Activated T-helper 2 cell treated with anti-CD3 and anti-CD28 coated beads, Interferon-gamma antibody, Interleukin-2, Interleukin-4, amounts not matched to agents 10 μg/mL and 5 μg/mL and 100 μg/mL, durations not matched to agents 14 hours and 24 hours and 36 hours (primary cell): ENCODE measurements around the gene C6orf15. TPM values are rescaled to one million over a fixed set of nuclear protein-coding genes. Genes with fewer than 3 reads are reported as not detected.

Experiments
- DNase-seq: peaks from one replicate; pipeline ENCODE4 v3.0.0; 2021; ENCODE audit warnings: low spot score
- H3K27ac Mint-ChIP-seq: one replicate; pipeline ENCODE4 v1.8.0; 2021; ENCODE audit warnings: mixed read lengths
- H3K27me3 Mint-ChIP-seq: one replicate; pipeline ENCODE4 v1.8.0; 2021; ENCODE audit warnings: low read depth, mixed read lengths
- H3K36me3 Mint-ChIP-seq: one replicate; pipeline ENCODE4 v1.8.0; 2021; ENCODE audit warnings: low read depth, mixed read lengths
- H3K4me1 Mint-ChIP-seq: one replicate; pipeline ENCODE4 v1.8.0; 2021; ENCODE audit warnings: low read depth, mixed read lengths
- H3K4me3 Mint-ChIP-seq: one replicate; pipeline ENCODE4 v1.8.0; 2021; ENCODE audit warnings: low read depth, mild to moderate bottlenecking, moderate library complexity, mixed read lengths
- H3K9me3 Mint-ChIP-seq: one replicate; pipeline ENCODE4 v1.8.0; 2021; ENCODE audit warnings: mixed read lengths
- intact Hi-C: fragments of 100-400 bp; cut with micrococcal nuclease; formaldehyde crosslinking; loops from one replicate; pipeline ENCODE4 v1.15.1; 2023
- total RNA-seq: library from RNA; stranded (reverse); gene quantifications from 2 replicates; pipeline ENCODE4 v1.2.3, GENCODE V29; 2022

The C6orf15 gene
- total RNA-seq: not detected in 2 replicates

- DNase-seq: no peak
- Mint-ChIP-seq H3K4me1 (no peaks in the 10 kb centered on the region), H3K36me3 (no peaks in the 10 kb centered on the region), H3K27me3 (peaks cover 15% of the 10 kb centered on the region), H3K4me3 (no peak within 1 kb of the TSS), H3K9me3 (no peaks in the 10 kb centered on the region), H3K27ac (no peak within 1 kb of the TSS)
- intact Hi-C loops: no loop called here
Measured at GRCh38 chr6:31112478-31112877, at the start of gene C6orf15. Gene C6orf15 (minus strand): TSS chr6:31112575. CDS start chr6:31112555, 20 bp downstream.

- intact Hi-C loops: no loop called here
- Mint-ChIP-seq H3K27me3 (no peaks in the 10 kb centered on the region), H3K4me3 (peak overlapping the region; percentile 3), H3K9me3 (no peaks in the 10 kb centered on the region), H3K27ac (no peak overlapping the region), H3K4me1 (peaks cover 33% of the 10 kb centered on the region), H3K36me3 (peaks cover 61% of the 10 kb centered on the region)
- DNase-seq: no peak
Measured at GRCh38 chr6:31161216-31162126, 49.1 kb upstream of the C6orf15 start.

DNA sequence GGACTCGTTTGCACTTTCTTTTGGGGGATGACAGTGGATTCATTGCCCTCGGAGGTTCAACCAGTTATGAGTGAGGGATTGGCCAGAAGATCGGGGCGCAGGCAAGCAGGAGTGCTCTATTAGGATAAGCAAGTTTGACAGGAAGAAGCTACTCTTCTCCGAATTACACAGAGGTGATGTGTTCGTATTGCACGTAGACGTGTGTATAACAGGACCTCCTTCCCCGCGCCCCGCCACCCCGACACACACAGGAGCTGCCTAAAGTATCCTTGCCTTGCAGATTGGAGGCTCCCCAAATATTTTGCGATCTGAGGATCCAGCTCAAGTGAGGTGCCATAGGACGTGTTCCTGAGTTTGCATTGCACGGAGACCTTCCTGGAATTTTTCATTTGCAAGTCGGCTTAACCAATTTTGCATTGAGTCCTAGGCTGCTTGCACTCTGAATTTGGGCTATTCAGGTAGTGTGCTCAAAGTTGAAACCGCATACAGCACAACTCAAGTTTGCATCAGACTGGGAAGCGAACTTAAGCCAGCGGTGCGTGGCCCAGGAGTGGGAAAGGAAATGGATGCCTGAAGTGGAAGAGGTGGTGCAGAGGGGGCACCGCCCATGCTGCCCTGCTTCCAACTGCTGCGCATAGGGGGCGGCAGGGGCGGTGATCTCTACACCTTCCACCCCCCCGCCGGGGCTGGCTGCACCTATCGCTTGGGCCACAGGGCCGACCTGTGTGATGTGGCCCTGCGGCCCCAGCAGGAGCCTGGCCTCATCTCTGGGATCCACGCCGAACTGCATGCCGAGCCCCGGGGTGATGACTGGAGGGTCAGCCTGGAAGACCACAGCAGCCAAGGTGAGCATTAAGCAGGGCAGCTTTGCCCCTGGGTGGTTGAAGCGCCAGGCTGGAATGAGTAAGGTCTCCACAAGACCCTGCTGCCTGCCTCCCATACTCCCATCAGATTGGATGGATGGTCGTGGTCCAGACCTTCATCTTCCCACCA, 46.8 kb upstream of the C6orf15 start:
- peaks cover 34% of the 10 kb centered on the region for H3K4me1 Mint-ChIP-seq

GRCh38 chr6:31158140-31158862, 45.9 kb upstream of the C6orf15 start, which contains the start of gene TCF19:
Gene TCF19 (plus strand): TSS chr6:31158589. CDS start chr6:31159470, 881 bp downstream.
- Mint-ChIP-seq H3K9me3 (no peaks in the 10 kb centered on the region), H3K27ac (peak within 1 kb of the TSS; percentile 87), H3K4me3 (peak within 1 kb of the TSS; percentile 92), H3K4me1 (peaks cover 32% of the 10 kb centered on the region), H3K36me3 (peaks cover 64% of the 10 kb centered on the region), H3K27me3 (no peaks in the 10 kb centered on the region)
- DNase-seq: peak; percentile 99
- intact Hi-C loops: loop anchor here (1.0 to 2.0 kb wide), 3 partner anchors 22 to 114 kb away; partner anchors contain the start of gene HLA-C

More for the DNA sequence above, 46.8 kb upstream of the C6orf15 start:
- Mint-ChIP-seq H3K27ac (peak overlapping the region; percentile 87), H3K9me3 (no peaks in the 10 kb centered on the region), H3K4me3 (peak overlapping the region; percentile 92), H3K27me3 (no peaks in the 10 kb centered on the region), H3K36me3 (peaks cover 73% of the 10 kb centered on the region)
- DNase-seq: peak; percentile 28
- intact Hi-C loops: loop anchor here (1.0 to 2.0 kb wide), 3 partner anchors 22 to 113 kb away; partner anchors contain the start of gene HLA-C

DNA sequence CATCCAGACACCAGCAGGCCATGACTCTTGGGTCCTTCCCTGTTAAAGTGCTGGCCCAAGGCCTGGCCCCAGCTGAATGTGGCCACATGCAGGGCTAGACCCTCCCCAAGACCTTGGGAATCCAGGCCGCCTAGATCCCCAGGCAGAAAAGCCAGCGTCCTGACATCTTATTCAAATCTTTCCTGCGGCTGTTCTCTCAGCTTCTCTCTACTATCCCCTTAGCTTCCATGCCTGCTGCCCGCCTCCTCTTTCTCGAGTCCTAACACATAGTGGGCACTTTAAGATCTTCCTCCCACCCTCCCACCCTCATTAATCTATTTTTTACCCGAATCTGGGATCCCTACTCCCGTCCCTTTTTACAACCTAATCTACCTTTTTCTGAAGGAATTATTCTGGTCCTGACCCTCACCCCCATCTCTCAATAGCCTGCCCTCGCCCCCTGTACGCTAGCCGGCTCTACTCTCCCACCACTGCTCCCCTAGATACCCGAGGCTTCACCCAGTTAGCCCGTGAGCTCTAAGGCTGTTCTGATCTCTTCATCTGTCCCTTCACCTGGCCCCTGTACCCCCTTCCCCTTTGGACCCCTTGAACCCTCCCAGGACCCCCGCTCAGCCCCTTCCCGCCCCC, 45.3 kb upstream of the C6orf15 start, which contains the start of gene CCHCR1:
Gene CCHCR1, minus strand, starts transcription at position 290 of the 627 bp plus-strand sequence. Its CDS starts 202 bp downstream, at position 88.
- intact Hi-C loops: loop anchor here (1.0 to 2.0 kb wide), 3 partner anchors 21 to 115 kb away; partner anchors contain the start of gene HLA-C

DNA sequence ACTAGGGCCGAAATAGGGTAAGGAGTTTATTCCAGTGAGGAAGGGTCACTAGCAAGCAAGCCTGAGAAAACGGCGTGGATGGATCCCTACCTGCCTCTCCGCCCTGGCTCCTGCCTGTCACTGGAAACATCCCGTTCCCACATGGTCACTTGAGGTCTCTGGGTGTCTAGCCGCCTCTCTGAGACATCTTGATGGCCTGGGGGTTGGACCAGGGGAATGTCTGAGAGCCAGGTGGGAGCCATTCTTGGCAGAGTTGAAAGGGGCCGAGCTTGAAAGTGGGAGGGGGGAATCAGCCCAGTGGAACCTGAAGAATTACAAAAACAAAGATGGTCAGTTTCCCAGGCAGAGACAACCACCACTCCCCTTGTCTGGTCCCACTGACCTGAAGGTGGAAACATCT, 44.3 kb upstream of the C6orf15 start:
- peak overlapping the region; percentile 92 for H3K4me3 Mint-ChIP-seq
- H3K4me1 Mint-ChIP-seq: peaks cover 24% of the 10 kb centered on the region
- no peaks in the 10 kb centered on the region for H3K9me3 Mint-ChIP-seq
- no peak overlapping the region for H3K27ac Mint-ChIP-seq
- DNase-seq: no peak
- no peaks in the 10 kb centered on the region for H3K27me3 Mint-ChIP-seq
- peaks cover 48% of the 10 kb centered on the region for H3K36me3 Mint-ChIP-seq
- intact Hi-C loops: no loop called here

More for the DNA sequence above, 45.3 kb upstream of the C6orf15 start, which contains the start of gene CCHCR1:
- Mint-ChIP-seq H3K27ac (peak within 1 kb of the TSS; percentile 87), H3K27me3 (no peaks in the 10 kb centered on the region), H3K4me1 (peaks cover 28% of the 10 kb centered on the region), H3K36me3 (peaks cover 57% of the 10 kb centered on the region), H3K4me3 (peak within 1 kb of the TSS; percentile 92), H3K9me3 (no peaks in the 10 kb centered on the region)
- no peak for DNase-seq

DNA sequence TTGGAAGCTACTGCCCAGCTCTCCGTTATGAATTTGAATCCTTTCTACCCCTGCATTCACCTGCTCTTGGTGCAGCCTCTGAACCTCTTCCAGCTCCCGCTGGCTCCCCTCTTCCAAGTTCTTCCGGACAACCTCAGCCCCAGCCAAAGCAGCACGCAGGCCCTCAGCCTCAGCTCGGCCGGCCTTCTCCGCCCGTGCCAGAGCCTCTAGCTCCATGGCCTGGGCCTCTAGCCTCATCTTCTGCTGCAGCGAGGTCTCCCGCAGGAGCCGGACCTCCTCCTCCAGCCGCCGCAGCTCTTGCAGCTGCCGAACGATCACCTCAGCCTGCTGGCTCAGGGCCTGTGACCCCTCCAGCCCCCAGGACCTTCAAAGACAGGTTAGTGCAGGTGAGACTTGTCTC, 42.1 kb upstream of the C6orf15 start:
- DNase-seq: no peak
- Mint-ChIP-seq H3K36me3 (peaks cover 46% of the 10 kb centered on the region), H3K9me3 (no peaks in the 10 kb centered on the region), H3K27me3 (no peaks in the 10 kb centered on the region), H3K4me1 (peaks cover 14% of the 10 kb centered on the region), H3K4me3 (no peak overlapping the region), H3K27ac (no peak overlapping the region)
- intact Hi-C loops: no loop called here

GRCh38 chr6:31152781-31153180, 40.4 kb upstream of the C6orf15 start:
- Mint-ChIP-seq H3K36me3 (peaks cover 32% of the 10 kb centered on the region), H3K4me1 (peaks cover 14% of the 10 kb centered on the region), H3K27me3 (no peaks in the 10 kb centered on the region), H3K27ac (no peak overlapping the region), H3K9me3 (no peaks in the 10 kb centered on the region), H3K4me3 (no peak overlapping the region)
- DNase-seq: no peak
- intact Hi-C loops: no loop called here

DNA sequence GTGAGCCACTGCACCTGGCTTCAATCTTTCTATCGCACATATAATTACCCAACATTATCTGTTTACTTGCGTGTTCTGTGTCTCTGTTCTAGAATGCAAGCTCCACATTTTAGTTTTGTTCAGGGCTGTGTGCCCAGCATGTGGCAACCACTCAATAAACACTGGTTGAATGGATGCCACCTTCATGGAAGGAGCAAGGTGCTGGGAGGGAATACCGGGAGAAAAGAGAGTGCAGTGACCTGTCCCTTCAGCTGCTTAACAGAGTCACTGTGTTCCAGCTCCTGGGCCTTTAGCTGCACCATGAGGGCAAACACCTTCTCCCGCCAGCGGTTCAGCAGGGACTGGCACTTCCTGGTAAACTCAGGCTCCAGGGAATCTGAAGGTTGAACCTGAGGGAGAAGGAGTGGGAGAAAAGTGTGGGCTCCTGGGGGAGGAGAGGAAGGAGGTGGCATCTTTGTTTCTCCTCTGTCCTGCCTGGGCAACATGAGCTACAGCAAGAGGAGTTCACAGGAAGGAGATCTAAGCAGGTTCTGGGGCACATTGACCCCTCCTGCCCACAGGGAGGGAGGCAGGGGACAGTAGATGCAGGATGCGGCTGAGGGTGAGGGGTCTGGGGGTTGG, 37.6 kb upstream of the C6orf15 start:
- Mint-ChIP-seq H3K4me1 (no peaks in the 10 kb centered on the region), H3K9me3 (no peaks in the 10 kb centered on the region), H3K4me3 (no peak overlapping the region), H3K36me3 (peaks cover 26% of the 10 kb centered on the region), H3K27ac (no peak overlapping the region), H3K27me3 (no peaks in the 10 kb centered on the region)
- intact Hi-C loops: no loop called here
- DNase-seq: no peak

- intact Hi-C loops: no loop called here
- Mint-ChIP-seq H3K36me3 (peaks cover 17% of the 10 kb centered on the region), H3K27me3 (no peaks in the 10 kb centered on the region)
Measured at GRCh38 chr6:31145386-31145785, 33.0 kb upstream of the C6orf15 start.

DNA sequence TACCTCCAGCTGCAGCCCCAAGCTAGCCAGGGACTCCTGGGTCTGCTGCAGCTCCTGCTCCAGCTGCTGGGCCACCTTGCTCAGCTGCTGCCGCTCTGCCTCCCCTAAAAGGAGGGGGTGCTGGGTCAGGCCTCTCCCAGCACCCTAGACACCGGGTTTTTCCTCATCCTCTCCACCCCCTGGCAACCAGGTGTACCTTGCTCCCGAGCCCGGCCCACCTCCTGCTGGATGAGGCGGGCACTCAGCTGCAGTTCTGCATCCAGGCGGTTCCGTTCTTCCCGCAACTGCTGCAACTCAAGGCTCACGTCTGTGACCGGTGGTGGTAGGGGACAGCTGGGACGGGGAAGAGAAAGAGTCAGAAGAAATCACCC, 32.6 kb upstream of the C6orf15 start:
- no peaks in the 10 kb centered on the region for H3K4me1 Mint-ChIP-seq
- H3K27me3 Mint-ChIP-seq: no peaks in the 10 kb centered on the region
- intact Hi-C loops: no loop called here
- no peak overlapping the region for H3K27ac Mint-ChIP-seq
- peaks cover 15% of the 10 kb centered on the region for H3K36me3 Mint-ChIP-seq
- H3K4me3 Mint-ChIP-seq: no peak overlapping the region
- no peak for DNase-seq
- H3K9me3 Mint-ChIP-seq: no peaks in the 10 kb centered on the region

More at GRCh38 chr6:31145386-31145785, 33.0 kb upstream of the C6orf15 start:
- no peak for DNase-seq
- Mint-ChIP-seq H3K27ac (no peak overlapping the region), H3K4me3 (no peak overlapping the region), H3K9me3 (no peaks in the 10 kb centered on the region), H3K4me1 (no peaks in the 10 kb centered on the region)
